Ectodermal cell (in vitro differentiated cells): ENCODE results near the gene SLC4A1AP.
"Not testable (repeated sequence)": the region's sequence is repeated elsewhere in the genome, so short reads cannot be mapped to it uniquely, and the experiment has no call there.

Experiments
- H3K27ac ChIP-seq: 2 replicates; pipeline ENCODE4 v1.7.0; 2013; ENCODE audit warnings: mild to moderate bottlenecking, low read depth, low read length; ENCODE audit not compliant: insufficient read depth, poor library complexity, severe bottlenecking
- H3K27me3 ChIP-seq: 2 replicates; pipeline ENCODE4 v1.7.0; 2013; ENCODE audit warnings: mild to moderate bottlenecking, low read length; ENCODE audit not compliant: insufficient read depth, control insufficient read depth, poor library complexity, severe bottlenecking
- H3K36me3 ChIP-seq: one replicate; pipeline ENCODE4 v1.7.0; 2013; ENCODE audit warnings: low read length; ENCODE audit not compliant: control insufficient read depth, insufficient read depth
- H3K4me1 ChIP-seq: one replicate; pipeline ENCODE4 v1.7.0; 2013; ENCODE audit warnings: low read length; ENCODE audit not compliant: control insufficient read depth, insufficient read depth
- H3K4me3 ChIP-seq: 2 replicates; pipeline ENCODE4 v1.7.0; 2013; ENCODE audit warnings: low read depth, low read length, control low read depth; ENCODE audit not compliant: insufficient read depth
- H3K9me3 ChIP-seq: 2 replicates; pipeline ENCODE4 v1.7.0; 2013; ENCODE audit warnings: mild to moderate bottlenecking, low read length, moderate library complexity; ENCODE audit not compliant: control insufficient read depth
- WGBS, 2 experiments: methylation state at CpG; one replicate each; pipeline ENCODE4 v1.1.7; 2013; ENCODE audit warnings: missing lambda C conversion rate in 2 of 2; 5-methylcytosine and 5-hydroxymethylcytosine counted together

Gene SLC4A1AP

DNA sequence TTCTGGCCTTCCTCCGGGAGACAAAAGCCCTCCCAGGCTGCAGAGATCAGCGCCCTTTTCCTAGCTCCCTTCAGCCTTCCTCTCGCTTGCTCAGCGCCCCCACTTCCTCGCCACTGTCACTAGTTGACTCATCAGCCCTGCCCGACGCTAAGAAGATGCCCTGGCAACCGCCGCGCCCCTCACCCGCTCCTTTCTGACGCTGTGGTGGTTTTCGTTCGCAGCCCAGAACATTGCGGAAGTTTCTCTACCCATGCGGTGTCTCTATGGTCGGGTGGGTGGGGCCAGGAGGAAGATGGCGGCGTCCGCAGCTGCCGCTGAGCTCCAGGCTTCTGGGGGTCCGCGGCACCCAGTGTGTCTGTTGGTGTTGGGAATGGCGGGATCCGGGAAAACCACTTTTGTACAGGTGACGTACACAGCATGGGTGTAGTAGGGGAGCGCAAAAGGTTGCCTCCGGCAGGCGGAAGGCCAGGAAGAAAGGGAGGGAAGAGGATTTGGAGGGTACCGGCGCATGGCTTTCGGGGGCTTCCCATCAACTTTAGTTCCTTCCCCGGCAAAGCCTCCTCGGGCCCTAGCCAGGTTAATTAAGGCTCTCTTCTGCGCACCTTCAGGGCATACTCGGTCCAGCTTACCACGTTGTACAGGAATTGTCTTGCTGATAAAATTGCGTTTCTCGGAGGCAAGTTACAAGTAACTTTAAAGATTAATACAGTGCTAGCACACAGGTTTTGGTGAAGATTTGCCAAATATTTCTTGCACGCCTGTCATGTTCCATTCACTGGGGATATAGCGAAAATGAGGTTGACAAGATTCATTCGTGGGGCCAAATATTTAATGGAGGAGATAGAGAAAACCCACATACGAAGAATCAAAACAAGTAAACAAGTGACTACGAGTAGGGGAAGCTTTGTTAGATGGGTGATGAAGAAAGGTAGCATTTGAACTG is 34.7 kb upstream of the SLC4A1AP start, which contains the start of the genes CCDC121 and GPN1:
TSS of gene CCDC121 (minus strand) at position 246 of the 943 bp plus-strand sequence. CDS start 1,213 bp downstream, outside the sequence.
TSS of gene GPN1 (plus strand) at position 284 of the 943 bp plus-strand sequence. CDS start at position 293, 9 bp downstream.
- Histone ChIP-seq H3K27ac (no peak within 1 kb of the TSS), H3K27me3 (no peaks in the 10 kb centered on the region), H3K4me3 (peak within 1 kb of the TSS; percentile 93), H3K36me3 (peaks cover 12% of the 10 kb centered on the region), H3K4me1 (no peaks in the 10 kb centered on the region), H3K9me3 (no peaks in the 10 kb centered on the region)
- WGBS, 2 experiments: 3% methylated on average over 44 of the region's 44 CpGs

DNA sequence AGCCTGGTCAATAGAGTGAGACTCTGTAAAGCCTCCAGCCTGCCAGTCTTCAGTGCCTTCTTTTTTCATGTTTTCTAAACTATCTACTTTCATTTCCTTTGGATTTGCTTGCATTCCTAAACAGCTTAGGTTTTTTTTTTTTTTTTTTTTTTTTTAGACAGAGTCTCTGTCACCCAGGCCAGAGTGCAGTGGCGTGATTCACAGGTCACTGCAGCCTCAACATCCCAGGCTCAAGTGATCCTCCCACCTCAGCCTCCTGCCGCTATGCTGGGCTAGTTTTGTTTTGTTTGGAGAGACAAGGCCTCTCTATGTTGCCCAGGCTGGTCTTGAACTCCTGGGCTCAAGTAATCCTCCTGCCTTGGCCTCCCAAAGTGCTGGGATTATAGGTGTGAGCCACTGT is 33.4 kb upstream of the SLC4A1AP start:
- H3K4me1 ChIP-seq, H3K4me3 ChIP-seq, H3K27ac ChIP-seq, H3K9me3 ChIP-seq, H3K27me3 ChIP-seq: not testable (repeated sequence)
- 93 to 95% methylated on average over 2 of the region's 2 CpGs for WGBS, 2 experiments
- peaks cover 22% of the 10 kb centered on the region for H3K36me3 ChIP-seq

DNA sequence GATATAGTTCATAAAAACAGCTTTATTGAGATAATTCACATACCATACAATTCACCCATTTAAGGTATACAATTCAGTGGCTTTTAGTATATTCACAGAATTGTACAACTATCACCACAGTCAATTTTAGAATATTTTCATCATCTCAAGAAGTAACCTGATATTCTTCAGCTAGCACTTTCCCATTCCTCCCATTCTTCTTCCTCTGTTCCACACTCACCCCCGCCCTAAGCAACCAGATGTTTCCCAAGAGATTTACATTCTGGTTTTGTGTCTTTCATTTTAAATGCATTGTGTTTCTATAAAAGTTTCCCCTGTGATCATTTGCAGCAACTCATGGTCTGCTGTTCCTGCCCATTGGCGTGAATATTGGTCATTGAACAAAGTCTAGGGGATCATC is 29.4 kb upstream of the SLC4A1AP start:
- Histone ChIP-seq H3K27ac (no peak overlapping the region), H3K4me3 (no peak overlapping the region), H3K27me3 (no peaks in the 10 kb centered on the region), H3K9me3 (no peaks in the 10 kb centered on the region), H3K36me3 (peaks cover 40% of the 10 kb centered on the region), H3K4me1 (no peaks in the 10 kb centered on the region)
- WGBS, 2 experiments: 88 to 95% methylated on average over 2 of the region's 2 CpGs

DNA sequence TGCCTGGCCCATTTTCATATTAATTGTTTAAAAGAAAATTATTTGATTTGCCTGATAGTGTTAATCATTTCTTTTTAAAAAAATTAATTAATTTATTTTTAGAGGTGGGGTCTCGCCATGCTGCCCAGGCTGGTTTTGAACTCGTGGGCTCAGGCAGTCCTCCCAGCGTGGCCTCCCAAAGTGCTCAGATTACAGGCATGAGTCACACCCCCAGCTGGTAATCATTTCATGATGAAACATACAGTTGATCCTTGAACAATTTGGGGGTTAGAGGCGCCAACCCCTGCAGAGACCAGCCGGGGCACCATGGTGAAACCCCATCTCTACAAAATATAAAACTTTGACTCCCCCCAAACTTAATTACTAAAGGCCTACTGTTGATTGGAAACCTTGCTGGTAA is 26.9 kb upstream of the SLC4A1AP start:
- H3K9me3 ChIP-seq: no peaks in the 10 kb centered on the region
- H3K36me3 ChIP-seq: peaks cover 46% of the 10 kb centered on the region

DNA sequence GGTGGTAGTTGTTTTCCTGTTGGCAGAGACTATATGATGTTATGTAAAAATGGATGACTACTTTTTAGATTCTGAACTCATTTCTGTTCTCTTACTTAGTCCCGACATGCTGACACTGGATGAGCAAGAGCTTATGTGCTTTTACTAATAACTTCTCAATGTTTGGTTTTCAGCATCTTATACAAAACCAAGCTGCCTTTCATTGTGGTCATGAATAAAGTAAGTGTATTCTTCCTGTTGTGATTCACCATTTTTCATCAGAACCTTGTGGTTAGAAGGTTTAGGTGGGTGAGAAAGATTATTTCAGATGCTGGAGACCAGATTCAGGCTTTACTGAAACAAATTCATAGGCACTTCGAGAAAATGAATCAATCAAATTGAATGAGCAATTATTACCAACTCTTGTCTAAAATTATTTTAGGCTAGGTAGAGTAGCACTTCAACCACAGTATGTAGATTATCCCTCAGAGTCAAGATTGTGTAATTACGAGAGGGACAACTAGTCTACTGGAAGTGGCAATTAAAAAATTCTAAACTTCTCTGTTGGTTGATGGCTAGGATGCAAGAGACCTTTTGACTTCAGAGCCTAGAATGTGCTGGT is 25.6 kb upstream of the SLC4A1AP start:
- Histone ChIP-seq H3K27ac (no peak overlapping the region), H3K27me3 (no peaks in the 10 kb centered on the region), H3K4me1 (no peaks in the 10 kb centered on the region), H3K9me3 (no peaks in the 10 kb centered on the region), H3K4me3 (no peak overlapping the region), H3K36me3 (peaks cover 47% of the 10 kb centered on the region)
- WGBS, 2 experiments: 92 to 97% methylated on average over 3 of the region's 3 CpGs

More for the DNA sequence above, 26.9 kb upstream of the SLC4A1AP start:
- WGBS, 2 experiments: 91 to 98% methylated on average over 5 of the region's 5 CpGs
- Histone ChIP-seq H3K27ac (no peak overlapping the region), H3K4me3 (no peak overlapping the region), H3K27me3 (no peaks in the 10 kb centered on the region), H3K4me1 (no peaks in the 10 kb centered on the region)

DNA sequence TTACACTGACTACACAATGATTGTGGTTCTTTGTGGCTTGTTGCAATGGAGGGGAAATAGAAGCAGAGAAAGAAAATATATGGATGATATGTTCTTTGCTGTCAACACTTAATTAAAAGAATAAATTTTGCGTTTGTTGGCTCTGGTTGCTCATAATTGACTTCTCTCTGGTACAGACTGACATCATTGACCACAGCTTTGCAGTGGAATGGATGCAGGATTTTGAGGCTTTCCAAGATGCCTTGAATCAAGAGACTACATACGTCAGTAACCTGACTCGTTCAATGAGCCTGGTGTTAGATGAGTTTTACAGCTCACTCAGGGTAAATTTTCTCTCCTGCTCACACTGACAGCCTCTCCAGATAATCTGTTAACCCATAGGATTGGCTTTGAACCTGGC is 25.0 kb upstream of the SLC4A1AP start:
- Histone ChIP-seq H3K27ac (no peak overlapping the region), H3K36me3 (peaks cover 42% of the 10 kb centered on the region)
- WGBS, 2 experiments: 83 to 84% methylated on average over 3 of the region's 3 CpGs

DNA sequence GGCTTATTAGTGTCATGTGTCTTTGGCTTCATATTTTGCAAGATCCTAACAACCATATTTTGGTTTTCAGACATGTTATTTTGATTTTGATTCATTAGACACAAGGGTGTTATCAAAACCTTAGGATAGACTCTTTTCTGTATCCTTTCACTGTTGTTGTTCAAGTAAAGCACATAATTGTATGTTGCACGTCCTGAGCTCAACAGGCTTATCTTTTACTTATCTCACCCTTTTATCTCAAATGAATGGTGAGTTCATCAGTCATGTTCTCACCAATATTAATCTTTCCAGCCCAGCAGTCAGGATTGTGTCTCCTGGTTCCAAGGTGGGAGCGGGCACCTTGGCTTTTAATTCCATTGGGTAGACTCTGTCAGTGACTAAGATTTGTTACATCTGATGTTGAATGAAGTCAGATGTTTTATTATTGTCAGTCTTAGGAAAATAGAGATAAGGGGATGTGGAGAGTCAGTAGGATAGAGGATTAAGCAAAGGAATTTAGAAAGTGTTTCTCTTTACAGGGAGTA is 22.9 kb upstream of the SLC4A1AP start:
- WGBS, 2 experiments: 88 to 95% methylated on average over 2 of the region's 2 CpGs
- no peak overlapping the region for H3K27ac ChIP-seq
- H3K4me1 ChIP-seq: no peaks in the 10 kb centered on the region
- peaks cover 33% of the 10 kb centered on the region for H3K36me3 ChIP-seq
- no peaks in the 10 kb centered on the region for H3K27me3 ChIP-seq
- H3K4me3 ChIP-seq: no peak overlapping the region
- H3K9me3 ChIP-seq: no peaks in the 10 kb centered on the region

More for the DNA sequence above, 25.0 kb upstream of the SLC4A1AP start:
- no peaks in the 10 kb centered on the region for H3K27me3 ChIP-seq
- H3K9me3 ChIP-seq: no peaks in the 10 kb centered on the region
- H3K4me1 ChIP-seq: no peaks in the 10 kb centered on the region
- H3K4me3 ChIP-seq: no peak overlapping the region

DNA sequence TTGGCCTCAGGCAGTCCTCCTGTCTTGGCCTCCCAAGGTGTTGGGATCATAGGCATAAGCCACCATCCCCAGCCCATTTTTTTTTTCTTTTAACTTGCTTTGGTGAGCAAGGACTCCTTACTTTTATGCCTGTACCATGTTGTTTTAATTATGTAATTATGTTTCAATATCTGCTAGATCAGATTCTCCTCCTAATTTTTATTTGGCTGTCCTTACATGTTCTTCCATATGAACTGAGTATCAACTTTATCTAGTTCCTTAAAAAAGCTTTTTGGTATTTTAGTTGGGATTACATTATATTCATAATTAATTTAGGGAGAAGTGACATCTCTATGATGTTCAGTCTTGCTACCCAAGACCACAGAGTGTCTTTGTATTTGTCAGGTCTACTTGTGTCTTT is 18.5 kb upstream of the SLC4A1AP start:
- H3K9me3 ChIP-seq: no peaks in the 10 kb centered on the region
- no peak overlapping the region for H3K4me3 ChIP-seq

DNA sequence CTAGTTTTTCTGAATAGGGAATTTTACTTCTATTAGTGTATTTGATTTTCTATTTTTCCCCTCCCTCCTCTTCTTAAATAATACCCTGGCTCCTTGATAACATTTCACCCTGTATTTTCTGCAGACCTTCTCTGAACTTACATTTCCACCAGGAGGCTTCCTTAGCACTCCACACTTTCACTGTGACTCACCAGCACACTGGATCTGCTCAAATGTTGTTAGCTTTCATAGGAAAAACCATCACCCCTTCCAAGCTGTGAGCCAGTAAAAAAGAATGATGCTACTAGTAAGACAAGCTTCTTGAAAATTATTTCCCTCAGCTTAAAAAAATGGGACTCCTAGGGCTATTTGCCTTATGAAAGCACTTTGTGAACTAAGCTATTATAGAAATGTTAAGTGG is 16.4 kb upstream of the SLC4A1AP start:
- Histone ChIP-seq H3K9me3 (no peaks in the 10 kb centered on the region), H3K27me3 (no peaks in the 10 kb centered on the region), H3K27ac (no peak overlapping the region), H3K36me3 (peaks cover 27% of the 10 kb centered on the region), H3K4me1 (no peaks in the 10 kb centered on the region), H3K4me3 (no peak overlapping the region)

More for the DNA sequence above, 18.5 kb upstream of the SLC4A1AP start:
- Histone ChIP-seq H3K36me3 (peaks cover 21% of the 10 kb centered on the region), H3K27me3 (no peaks in the 10 kb centered on the region), H3K27ac (no peak overlapping the region), H3K4me1 (no peaks in the 10 kb centered on the region)

DNA sequence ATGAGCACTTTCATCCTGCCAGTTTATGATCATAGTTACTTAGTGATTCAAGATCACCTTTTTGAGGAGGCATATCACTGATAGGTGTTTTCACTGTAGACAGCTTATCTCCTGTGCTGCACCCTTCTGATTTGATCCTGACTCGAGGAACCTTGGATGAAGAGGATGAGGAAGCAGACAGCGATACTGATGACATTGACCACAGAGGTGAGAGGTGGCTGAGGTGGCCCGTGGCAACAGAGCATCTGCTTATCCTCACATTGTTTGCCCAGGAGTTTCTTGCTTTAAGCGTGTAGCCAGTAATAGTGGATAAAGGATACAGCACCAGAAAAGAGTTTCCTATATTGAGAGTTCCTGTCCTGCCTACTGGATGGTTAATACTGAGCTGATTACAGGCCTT is 16.0 kb upstream of the SLC4A1AP start:
- Histone ChIP-seq H3K36me3 (peaks cover 31% of the 10 kb centered on the region), H3K4me1 (no peaks in the 10 kb centered on the region), H3K27me3 (no peaks in the 10 kb centered on the region), H3K4me3 (no peak overlapping the region), H3K27ac (no peak overlapping the region), H3K9me3 (no peaks in the 10 kb centered on the region)
- WGBS, 2 experiments: 93 to 96% methylated on average over 4 of the region's 4 CpGs
